K562 (cell line): ENCODE measurements around the gene MAK. TPM values are rescaled to one million over a fixed set of nuclear protein-coding genes. Genes with fewer than 3 reads are reported as not detected.

ENCODE experiments used
- AFF1 ChIP-seq, 2 experiments: fragments of 450-650 bp; IDR thresholded peaks; 2 replicates each; pipeline ENCODE4 v1.6.1; 2018; ENCODE audit warnings: mild to moderate bottlenecking in 2 of 2, low read depth in 1 of 2; ENCODE audit not compliant: partially characterized antibody in 2 of 2
- BCLAF1 ChIP-seq, 2 experiments: fragments of 450-650 bp in 1 of 2; IDR thresholded peaks; 2 replicates each; pipeline ENCODE4 v1.6.1; 2011 to 2017; ENCODE audit warnings: low read depth in 2 of 2, antibody characterized with exemption in 1 of 2, borderline replicate concordance in 1 of 2, low read length in 1 of 2, mild to moderate bottlenecking in 1 of 2, mixed read lengths in 1 of 2; ENCODE audit not compliant: control insufficient read depth in 1 of 2
- DPF2 ChIP-seq: fragments of 450-650 bp; IDR thresholded peaks from 2 replicates; pipeline ENCODE4 v1.6.1; 2016
- EGR1 ChIP-seq: fragments of 450-650 bp; conservative IDR thresholded peaks from 2 replicates; pipeline ENCODE4 v1.6.1; 2017; ENCODE audit warnings: mild to moderate bottlenecking
- FOS ChIP-seq: IDR thresholded peaks from 3 replicates; pipeline ENCODE4 v1.6.1; 2011; ENCODE audit not compliant: insufficient read length; ENCODE audit errors: extremely low read depth
- HDAC8 ChIP-seq: fragments of 450-650 bp; IDR thresholded peaks from 2 replicates; pipeline ENCODE4 v1.6.1; 2016; ENCODE audit warnings: mild to moderate bottlenecking, missing genetic modification characterization, moderate library complexity, missing compliant biosample characterization
- JUN ChIP-seq, 2 experiments: sonication (generic) in 1 of 2; formaldehyde crosslinking in 1 of 2; IDR thresholded peaks; 2 replicates each; pipeline versions ENCODE4 v1.6.1 to v1.8.0; 2012 to 2022; ENCODE audit warnings: borderline replicate concordance in 2 of 2, mild to moderate bottlenecking in 2 of 2, improper control_type of control experiment in 1 of 2, low read depth in 1 of 2, low read length in 1 of 2, missing genetic modification reagents in 1 of 2
- MLX ChIP-seq, 2 experiments: fragments of 450-650 bp in 1 of 2; sonication (generic) in 1 of 2; formaldehyde crosslinking; conservative IDR thresholded peaks; 2 replicates each; pipeline versions ENCODE4 v1.4.0 to v1.8.1; 2020 to 2022; ENCODE audit warnings: mild to moderate bottlenecking in 1 of 2, missing genetic modification reagents in 1 of 2
- MTA1 ChIP-seq: fragments of 450-650 bp; IDR thresholded peaks from 2 replicates; pipeline ENCODE4 v1.6.1; 2017; ENCODE audit warnings: borderline replicate concordance
- PML ChIP-seq: IDR thresholded peaks from 2 replicates; pipeline ENCODE4 v1.6.1; 2012; ENCODE audit warnings: low read length, inconsistent platforms
- SIN3B ChIP-seq: fragments of 450-650 bp; IDR thresholded peaks from 2 replicates; pipeline ENCODE4 v1.6.1; 2017; ENCODE audit warnings: low read depth, mild to moderate bottlenecking, moderate library complexity
- SLC30A9 ChIP-seq: fragments of 250-450 bp; sonication (Bioruptor Pico); IDR thresholded peaks from 2 replicates; pipeline ENCODE4 v1.8.0; 2022; ENCODE audit warnings: mild to moderate bottlenecking, moderate library complexity
- SREBF2 ChIP-seq: sonication (generic); formaldehyde crosslinking; IDR thresholded peaks from 2 replicates; pipeline ENCODE4 v1.4.0; 2020; ENCODE audit warnings: mild to moderate bottlenecking, missing genetic modification reagents
- TBL1XR1 ChIP-seq, 2 experiments: IDR thresholded peaks; 2 replicates each; pipeline ENCODE4 v1.6.1; 2012; ENCODE audit warnings: improper control_type of control experiment in 2 of 2, low read length in 2 of 2, mild to moderate bottlenecking in 1 of 2
- TGIF2 ChIP-seq: sonication (generic); formaldehyde crosslinking; IDR thresholded peaks from 2 replicates; pipeline ENCODE4 v1.8.1; 2022; ENCODE audit warnings: mild to moderate bottlenecking, missing genetic modification reagents, moderate library complexity
- ZFP1 ChIP-seq: fragments of 450-650 bp; formaldehyde crosslinking; IDR thresholded peaks from 2 replicates; pipeline ENCODE4 v1.4.0; 2020; ENCODE audit warnings: mild to moderate bottlenecking, mixed read lengths
- ZKSCAN1 ChIP-seq: fragments of 150-350 bp; IDR thresholded peaks from 2 replicates; pipeline ENCODE4 v1.6.1; 2016; ENCODE audit warnings: low read depth, low read length
- ZKSCAN3 ChIP-seq: fragments of 250-450 bp; sonication (Bioruptor Pico); IDR thresholded peaks from 2 replicates; pipeline ENCODE4 v1.4.0; 2020
- ZNF23 ChIP-seq: fragments of 250-450 bp; sonication (Bioruptor Pico); IDR thresholded peaks from 2 replicates; pipeline ENCODE4 v1.4.0; 2020; ENCODE audit warnings: mild to moderate bottlenecking
- ZNF3 ChIP-seq: fragments of 250-450 bp; sonication (Bioruptor Pico); IDR thresholded peaks from 2 replicates; pipeline ENCODE4 v1.5.0; 2021; ENCODE audit warnings: mild to moderate bottlenecking, moderate library complexity
- ZNF717 ChIP-seq: fragments of 250-450 bp; sonication (Bioruptor Pico); IDR thresholded peaks from 2 replicates; pipeline ENCODE4 v1.5.0; 2021
- polyA plus RNA-seq, 8 experiments: library from polyadenylated mRNA; depleted of rRNA in 4 of 8; stranded (reverse) in 5 of 8; unstranded in 3 of 8; fragments of >200 nt; fragmentation: Nextera tagmentation in 2 of 8; fragmentation: Illumina TruSeq in 1 of 8; extraction: Ambion mirVana in 2 of 8; extraction: Trizol in 1 of 8; gene quantifications; 2 replicates each; pipeline versions ENCODE4 v1.2.1 to v1.2.3, GENCODE V29; 2011 to 2014; ENCODE audit warnings: inconsistent platforms in 1 of 8, missing spikeins in 1 of 8
- total RNA-seq, 7 experiments: library from RNA; depleted of rRNA in 6 of 7; stranded (reverse); fragments of >200 nt in 6 of 7; fragmentation: Illumina TruSeq in 2 of 7; extraction: Trizol in 2 of 7; gene quantifications; 2 replicates each; pipeline versions ENCODE4 v1.2.1 to v1.2.3, GENCODE V29; 2011 to 2021; ENCODE audit warnings: low replicate concordance in 1 of 7

MAK gene
- total and polyA plus RNA-seq, 9 of the 15 experiments (the other 6 are each of a cell fraction or from before 2014, with no cell fraction given): 0.25 to 1.1 (median 0.53) TPM

GRCh38 chr6:10722820-10723566 is 115.3 kb downstream of the MAK start, which contains the start of gene TMEM14C (continued):
- 0 out of 4 replicates have a peak, but pooled peaks of 1 of the 2 experiments have one; percentile 34 for TF ChIP-seq BCLAF1 (IDR thresholded peaks at IDR 0.05; ENCODE audit: borderline replicate concordance in 1 of 2, control insufficient read depth in 1 of 2, low read depth in 2 of 2, low read length in 1 of 2)
- TF ChIP-seq ZNF23 (CRISPR knock-in tag): no peak
- peak; percentile 40 for TF ChIP-seq ZKSCAN1
- no peak for TF ChIP-seq SLC30A9 (CRISPR knock-in tag)
- no peak for TF ChIP-seq ZKSCAN3 (CRISPR knock-in tag)
- TF ChIP-seq PML: peak; percentile 65
- no peak for TF ChIP-seq SIN3B
- no peak for TF ChIP-seq EGR1
- TF ChIP-seq MLX (CRISPR knock-in tag; conservative IDR thresholded peaks at IDR 0.05): no peak
- no peak for TF ChIP-seq ZNF3 (CRISPR knock-in tag)
- no peak for TF ChIP-seq SREBF2 (CRISPR knock-in tag)
- TF ChIP-seq TBL1XR1 (IDR thresholded peaks at IDR 0.05; ENCODE audit: low read length in 2 of 2): peak in 1 of 2 experiments; percentile 67; a peak in 1 of 4 replicates
- peak; percentile 39 for TF ChIP-seq JUN (IDR thresholded peaks at IDR 0.05; ENCODE audit: borderline replicate concordance, low read depth, low read length)
- 0 out of 2 replicates have a peak, but pooled peaks have one; percentile 50 for TF ChIP-seq JUN (CRISPR knock-in tag; IDR thresholded peaks at IDR 0.05; ENCODE audit: borderline replicate concordance)
- no peak for TF ChIP-seq FOS
- TF ChIP-seq ZFP1 (CRISPR knock-in tag): no peak
- peak; percentile 51; the same call in 1 of the 2 replicates for TF ChIP-seq DPF2
- TF ChIP-seq AFF1 (IDR thresholded peaks at IDR 0.05; ENCODE audit: low read depth in 1 of 2, partially characterized antibody in 2 of 2): peak; percentile 30 to 55
- no peak for TF ChIP-seq ZNF717 (CRISPR knock-in tag)
- no peak for TF ChIP-seq HDAC8 (tag)
- TF ChIP-seq TGIF2: no peak
- 0 out of 2 replicates have a peak, but pooled peaks have one; percentile 1 for TF ChIP-seq MTA1
